GM12878 (cell line): ENCODE data around the gene POLA1.

Source experiments
- ASH2L ChIP-seq: fragments of 300-600, 200-600 bp; sonication (generic); IDR thresholded peaks from 2 replicates; pipeline ENCODE4 v1.6.1; 2017; ENCODE audit warnings: low read depth, mild to moderate bottlenecking, borderline replicate concordance
- CTCF ChIP-seq, 3 experiments: IDR thresholded peaks in 2 of 3; conservative IDR thresholded peaks in 1 of 3; 2 replicates each; pipeline ENCODE4 v1.5.1; 2011; ENCODE audit warnings: low read depth in 3 of 3, low read length in 3 of 3, mild to moderate bottlenecking in 3 of 3, control low read depth in 2 of 3, moderate library complexity in 2 of 3, inconsistent platforms in 1 of 3, mixed read lengths in 1 of 3; ENCODE audit not compliant: control insufficient read depth in 2 of 3, insufficient read depth in 1 of 3; ENCODE audit errors: extremely low read depth in 1 of 3
- HDGF ChIP-seq: fragments of 450-650 bp; IDR thresholded peaks from 2 replicates; pipeline ENCODE4 v1.6.1; 2016; ENCODE audit warnings: antibody characterized with exemption
- NFYA ChIP-seq: IDR thresholded peaks from 2 replicates; pipeline ENCODE4 v1.6.1; 2011; ENCODE audit warnings: low read depth, mild to moderate bottlenecking, low read length, improper control_type of control experiment, borderline replicate concordance
- NFYB ChIP-seq: IDR thresholded peaks from 2 replicates; pipeline ENCODE4 v1.6.1; 2011; ENCODE audit warnings: low read depth, mild to moderate bottlenecking, low read length, improper control_type of control experiment, moderate library complexity; ENCODE audit not compliant: insufficient read depth
- PML ChIP-seq: IDR thresholded peaks from 2 replicates; pipeline ENCODE4 v1.6.1; 2012; ENCODE audit warnings: low read length, inconsistent platforms
- RAD21 ChIP-seq: IDR thresholded peaks from 2 replicates; pipeline ENCODE4 v1.6.1; 2011; ENCODE audit warnings: mild to moderate bottlenecking, low read depth, low read length, moderate library complexity; ENCODE audit not compliant: insufficient read depth
- REST ChIP-seq: IDR thresholded peaks from 2 replicates; pipeline ENCODE4 v1.6.1; 2012; ENCODE audit warnings: mild to moderate bottlenecking, low read depth, low read length
- SMAD1 ChIP-seq: fragments of 450-650 bp; IDR thresholded peaks from 2 replicates; pipeline ENCODE4 v1.6.1; 2018; ENCODE audit warnings: mild to moderate bottlenecking, low read depth; ENCODE audit not compliant: partially characterized antibody
- ZBTB33 ChIP-seq: fragments of 450-650 bp; IDR thresholded peaks from 2 replicates; pipeline ENCODE4 v1.6.1; 2017; ENCODE audit warnings: mild to moderate bottlenecking
- ZSCAN29 ChIP-seq: fragments of 450-650 bp; IDR thresholded peaks from 2 replicates; pipeline ENCODE4 v1.6.1; 2017; ENCODE audit warnings: mild to moderate bottlenecking, moderate library complexity

- TF ChIP-seq CTCF (IDR thresholded peaks at IDR 0.05 in 2 of 3, conservative IDR thresholded peaks at IDR 0.05 in 1 of 3; ENCODE audit: control insufficient read depth in 2 of 3, extremely low read depth in 1 of 3, insufficient read depth in 1 of 3, low read depth in 3 of 3, low read length in 3 of 3): no peak
- no peak for TF ChIP-seq NFYA
- no peak for TF ChIP-seq NFYB
- no peak for TF ChIP-seq ZSCAN29
- TF ChIP-seq ASH2L: no peak
- TF ChIP-seq HDGF: no peak
- TF ChIP-seq PML: no peak
- no peak for TF ChIP-seq REST
- no peak for TF ChIP-seq SMAD1
- TF ChIP-seq ZBTB33: no peak
- TF ChIP-seq RAD21: no peak
Observed at GRCh38 chrX:24673424-24673823, 20.3 kb upstream of the POLA1 start.
